Mesendoderm (in vitro differentiated cells): ENCODE data around the gene LSM14A.
"Not testable (repeated sequence)": the region's sequence is repeated elsewhere in the genome, so short reads cannot be mapped to it uniquely, and the experiment has no call there.

Source experiments
- DNase-seq: peaks from one replicate; pipeline ENCODE4 v3.0.0; 2013
- H2AK5ac ChIP-seq: 2 replicates; pipeline ENCODE4 v1.6.1; 2013; ENCODE audit warnings: low read length, inconsistent platforms
- H2BK120ac ChIP-seq: 2 replicates; pipeline ENCODE4 v1.6.1; 2013; ENCODE audit warnings: low read depth, mild to moderate bottlenecking, low read length, moderate library complexity, mixed read lengths
- H2BK15ac ChIP-seq: replicated peaks from 2 replicates; pipeline ENCODE4 v1.6.1; 2013; ENCODE audit warnings: low read depth, mild to moderate bottlenecking, moderate library complexity
- H2BK5ac ChIP-seq: 2 replicates; pipeline ENCODE4 v1.6.1; 2013; ENCODE audit warnings: low read length, inconsistent platforms
- H3K18ac ChIP-seq: 2 replicates; pipeline ENCODE4 v1.6.1; 2013; ENCODE audit warnings: mild to moderate bottlenecking, low read length, mixed read lengths
- H3K23ac ChIP-seq: one replicate; pipeline ENCODE4 v1.6.1; 2013; ENCODE audit warnings: low read length
- H3K27ac ChIP-seq: 2 replicates; pipeline ENCODE4 v1.5.1; 2013; ENCODE audit warnings: low read depth, mild to moderate bottlenecking, inconsistent platforms, low read length, moderate library complexity
- H3K27me3 ChIP-seq: 2 replicates; pipeline ENCODE4 v1.6.1; 2013; ENCODE audit warnings: low read length, control low read depth, mild to moderate bottlenecking, inconsistent platforms; ENCODE audit not compliant: insufficient read depth, poor library complexity
- H3K36me3 ChIP-seq: 2 replicates; pipeline ENCODE4 v1.6.1; 2013; ENCODE audit warnings: low read length, inconsistent platforms; ENCODE audit not compliant: control insufficient read depth, insufficient read depth
- H3K4ac ChIP-seq: one replicate; pipeline ENCODE4 v1.6.1; 2013; ENCODE audit warnings: low read depth, mild to moderate bottlenecking, low read length, moderate library complexity
- H3K4me1 ChIP-seq: 2 replicates; pipeline ENCODE4 v1.6.1; 2013; ENCODE audit warnings: low read depth, low read length, inconsistent platforms; ENCODE audit not compliant: control insufficient read depth
- H3K4me2 ChIP-seq: 2 replicates; pipeline ENCODE4 v1.6.1; 2013; ENCODE audit warnings: low read length
- H3K4me3 ChIP-seq: 2 replicates; pipeline ENCODE4 v1.5.1; 2013; ENCODE audit warnings: mild to moderate bottlenecking, low read length
- H3K56ac ChIP-seq: one replicate; pipeline ENCODE4 v1.6.1; 2013; ENCODE audit warnings: low read length
- H3K79me1 ChIP-seq: 2 replicates; pipeline ENCODE4 v1.6.1; 2013; ENCODE audit warnings: low read length, inconsistent platforms
- H3K79me2 ChIP-seq: 2 replicates; pipeline ENCODE4 v1.6.1; 2013; ENCODE audit warnings: mild to moderate bottlenecking, low read length; ENCODE audit not compliant: control insufficient read depth, insufficient read depth
- H3K9ac ChIP-seq: 2 replicates; pipeline ENCODE4 v1.6.1; 2013; ENCODE audit warnings: low read length, inconsistent platforms
- H4K5ac ChIP-seq: one replicate; pipeline ENCODE4 v1.6.1; 2013; ENCODE audit warnings: low read length
- H4K8ac ChIP-seq: one replicate; pipeline ENCODE4 v1.6.1; 2013; ENCODE audit warnings: low read depth, mild to moderate bottlenecking, control low read depth, low read length, moderate library complexity
- WGBS: extraction: QIAGEN DNeasy Blood & Tissue Kit; methylation state at CpG from one replicate; pipeline ENCODE4 v1.1.7; 2013; ENCODE audit warnings: low lambda C conversion rate, missing lambda C conversion rate; ENCODE audit not compliant: insufficient coverage; ENCODE audit errors: extremely low coverage; 5-methylcytosine and 5-hydroxymethylcytosine counted together

LSM14A gene

DNA sequence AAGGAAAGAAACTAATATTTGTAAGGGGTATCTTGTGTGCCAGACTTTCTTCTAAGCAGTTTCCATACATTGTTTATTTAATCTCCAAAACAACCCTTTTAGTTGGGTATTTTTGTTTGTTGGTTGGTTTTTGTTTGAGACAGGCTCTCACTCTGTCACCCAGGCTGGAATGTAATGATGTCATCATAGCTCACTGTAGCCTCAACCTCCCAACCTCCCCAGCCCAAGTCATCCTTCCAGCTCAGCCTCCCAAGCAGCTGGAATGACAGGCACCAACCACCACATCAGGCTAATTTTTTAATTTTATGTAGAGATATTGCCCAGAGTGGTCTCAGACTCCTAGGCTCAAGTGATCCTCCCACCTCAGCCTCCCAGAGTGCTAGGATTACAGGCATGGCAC is 41.2 kb upstream of the LSM14A start:
- H3K23ac ChIP-seq = no peak overlapping the region
- H3K56ac ChIP-seq = no peak overlapping the region
- H3K79me2 ChIP-seq = no peaks in the 10 kb centered on the region
- H2BK120ac ChIP-seq = no peak overlapping the region
- no peak overlapping the region for H3K4me3 ChIP-seq
- H3K18ac ChIP-seq = no peak overlapping the region
- H3K4me1 ChIP-seq = no peaks in the 10 kb centered on the region
- H4K8ac ChIP-seq = no peak overlapping the region
- H3K27ac ChIP-seq = no peak overlapping the region
- no peak overlapping the region for H4K5ac ChIP-seq
- H3K27me3 ChIP-seq = no peaks in the 10 kb centered on the region
- no peak for DNase-seq
- H3K4me2 ChIP-seq = no peak overlapping the region
- no peaks in the 10 kb centered on the region for H3K36me3 ChIP-seq
- H2BK15ac ChIP-seq = no peak overlapping the region
- H3K79me1 ChIP-seq = no peaks in the 10 kb centered on the region
- no peak overlapping the region for H3K9ac ChIP-seq
- H2AK5ac ChIP-seq = no peak overlapping the region
- no peak overlapping the region for H2BK5ac ChIP-seq
- H3K4ac ChIP-seq = no peak overlapping the region

- H3K4me2 ChIP-seq, H3K4me3 ChIP-seq, H2BK5ac ChIP-seq, H3K18ac ChIP-seq, H3K27ac ChIP-seq, H3K4me1 ChIP-seq, H3K79me2 ChIP-seq, H4K8ac ChIP-seq, DNase-seq, H3K4ac ChIP-seq, H3K56ac ChIP-seq, H2BK15ac ChIP-seq, H4K5ac ChIP-seq, H2BK120ac ChIP-seq, H3K36me3 ChIP-seq, H3K27me3 ChIP-seq, H3K9ac ChIP-seq, H2AK5ac ChIP-seq, H3K79me1 ChIP-seq, H3K23ac ChIP-seq: not testable (repeated sequence)
- no CpG with 5 or more reads among the region's 24 CpGs for WGBS
Measured at GRCh38 chr19:34132145-34132544, 40.2 kb upstream of the LSM14A start.

DNA sequence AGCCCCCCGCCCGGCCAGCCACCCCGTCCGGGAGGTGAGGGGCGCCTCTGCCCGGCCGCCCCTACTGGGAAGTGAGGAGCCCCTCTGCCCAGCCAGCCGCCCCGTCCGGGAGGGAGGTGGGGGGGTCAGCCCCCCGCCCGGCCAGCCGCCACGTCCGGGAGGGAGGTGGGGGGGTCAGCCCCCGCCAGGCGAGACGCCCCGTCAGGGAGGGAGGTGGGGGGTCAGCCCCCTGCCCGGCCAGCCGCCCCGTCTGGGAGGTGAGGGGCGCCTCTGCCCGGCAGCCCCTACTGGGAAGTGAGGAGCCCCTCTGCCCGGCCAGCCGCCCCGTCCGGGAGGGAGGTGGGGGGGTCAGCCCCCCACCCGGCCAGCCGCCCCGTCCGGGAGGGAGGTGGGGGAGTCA is 39.6 kb upstream of the LSM14A start:
- H3K4me3 ChIP-seq, H3K4me2 ChIP-seq, H2BK120ac ChIP-seq, H2BK15ac ChIP-seq, H3K36me3 ChIP-seq, H3K9ac ChIP-seq, H3K27me3 ChIP-seq, H4K5ac ChIP-seq, H3K18ac ChIP-seq, H3K4ac ChIP-seq, H3K27ac ChIP-seq, H3K23ac ChIP-seq, H3K4me1 ChIP-seq, H3K56ac ChIP-seq, H2BK5ac ChIP-seq, H4K8ac ChIP-seq, H3K79me1 ChIP-seq, H2AK5ac ChIP-seq, DNase-seq, H3K79me2 ChIP-seq: not testable (repeated sequence)
- no CpG with 5 or more reads among the region's 32 CpGs for whole genome bisulfite sequencing

GRCh38 chr19:34134190-34135053 is 37.9 kb upstream of the LSM14A start:
- no peak overlapping the region for H4K8ac ChIP-seq
- peak overlapping the region; percentile 91 for H3K9ac ChIP-seq
- peak overlapping the region; percentile 77 for H3K4ac ChIP-seq
- peak overlapping the region; percentile 87 for H3K4me2 ChIP-seq
- H3K18ac ChIP-seq = peak overlapping the region; percentile 93
- H3K4me1 ChIP-seq = no peaks in the 10 kb centered on the region
- no peak overlapping the region for H2BK5ac ChIP-seq
- H2AK5ac ChIP-seq = no peak overlapping the region
- H2BK15ac ChIP-seq = no peak overlapping the region
- WGBS = no CpG with 5 or more reads among the region's 63 CpGs
- H3K79me2 ChIP-seq = no peaks in the 10 kb centered on the region
- peak overlapping the region; percentile 96 for H3K56ac ChIP-seq
- peak overlapping the region; percentile 80 for H3K23ac ChIP-seq
- H2BK120ac ChIP-seq = no peak overlapping the region
- peak overlapping the region; percentile 83 for H3K27ac ChIP-seq
- no peak overlapping the region for H4K5ac ChIP-seq
- H3K4me3 ChIP-seq = peak overlapping the region; percentile 71
- no peaks in the 10 kb centered on the region for H3K79me1 ChIP-seq
- H3K36me3 ChIP-seq = no peaks in the 10 kb centered on the region
- peak; percentile 87 for DNase-seq
- no peaks in the 10 kb centered on the region for H3K27me3 ChIP-seq

DNA sequence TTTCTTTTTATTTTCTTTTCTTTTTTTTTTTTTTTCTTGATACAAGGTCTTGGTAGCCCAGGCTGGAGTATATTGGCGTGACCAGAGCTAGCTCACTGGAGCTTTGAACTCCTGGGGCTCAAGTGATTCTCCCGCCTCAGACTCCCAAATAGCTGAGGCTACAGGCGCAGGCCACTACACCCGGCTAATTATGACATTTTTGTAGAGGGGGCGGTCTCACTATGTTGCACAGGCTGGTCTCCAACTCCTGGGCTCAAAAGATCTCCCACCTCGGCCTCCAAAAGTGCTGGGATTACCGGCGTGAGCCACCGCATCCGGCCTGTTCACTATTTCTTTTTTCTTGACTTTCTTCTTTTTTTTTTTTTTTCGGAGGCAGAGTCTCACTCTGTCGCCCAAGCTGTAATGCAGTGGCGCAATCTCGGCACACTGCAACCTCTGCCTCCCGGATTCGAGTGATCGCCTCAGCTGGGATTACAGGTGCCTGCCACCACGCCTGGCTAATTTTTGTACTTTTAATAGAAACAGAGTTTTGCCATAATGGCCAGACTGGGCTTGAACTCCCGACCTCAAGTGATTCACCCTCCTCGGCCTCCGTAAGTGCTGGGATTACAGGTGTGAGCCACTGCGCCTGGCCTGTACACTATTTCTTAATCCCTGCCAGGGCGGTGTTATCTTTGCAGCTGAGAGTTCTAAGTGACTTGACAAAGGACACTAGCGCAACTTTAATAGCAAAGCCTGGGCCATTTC is 37.1 kb upstream of the LSM14A start:
- Histone ChIP-seq H3K23ac (no peak overlapping the region), H3K79me1 (no peaks in the 10 kb centered on the region), H3K9ac (peak overlapping the region; percentile 91), H3K36me3 (no peaks in the 10 kb centered on the region), H3K4me2 (peak overlapping the region; percentile 29), H2BK15ac (no peak overlapping the region), H2BK5ac (no peak overlapping the region), H2AK5ac (no peak overlapping the region), H3K4me3 (no peak overlapping the region), H4K5ac (no peak overlapping the region), H3K27me3 (no peaks in the 10 kb centered on the region), H3K79me2 (no peaks in the 10 kb centered on the region), H3K27ac (no peak overlapping the region), H2BK120ac (no peak overlapping the region), H3K18ac (no peak overlapping the region), H4K8ac (no peak overlapping the region), H3K4me1 (no peaks in the 10 kb centered on the region), H3K56ac (peak overlapping the region; percentile 8), H3K4ac (no peak overlapping the region)
- no peak for DNase-seq
- WGBS = no CpG with 5 or more reads among the region's 24 CpGs
